HepG2 (cell line): ENCODE results near the gene RNF40. TPM values are rescaled to one million over a fixed set of nuclear protein-coding genes. Genes with fewer than 3 reads are reported as not detected.

Experiments used
- CEBPB ChIP-seq: IDR thresholded peaks from 2 replicates; pipeline ENCODE4 v1.6.1; 2011; ENCODE audit warnings: low read depth, low read length, improper control_type of control experiment, borderline replicate concordance
- CREB3 ChIP-seq: sonication (generic); formaldehyde crosslinking; IDR thresholded peaks from 2 replicates; pipeline ENCODE4 v1.5.0; 2020; ENCODE audit warnings: missing genetic modification reagents
- E2F5 ChIP-seq: sonication (generic); formaldehyde crosslinking; conservative IDR thresholded peaks from 2 replicates; pipeline ENCODE4 v1.4.0; 2020; ENCODE audit warnings: missing genetic modification reagents
- ELF3 ChIP-seq: IDR thresholded peaks from 2 replicates; pipeline ENCODE4 v1.6.1; 2016; ENCODE audit warnings: missing genetic modification reagents, missing compliant biosample characterization
- HNRNPK ChIP-seq: fragments of 200-400 bp; formaldehyde crosslinking; IDR thresholded peaks from 2 replicates; pipeline ENCODE4 v1.6.1; 2018; ENCODE audit warnings: low read length, low read depth, moderate library complexity, mild to moderate bottlenecking; ENCODE audit not compliant: poor library complexity, severe bottlenecking
- KAT2B ChIP-seq: fragments of 150-350 bp; IDR thresholded peaks from 2 replicates; pipeline ENCODE4 v1.6.1; 2014; ENCODE audit warnings: low read depth, low read length, borderline replicate concordance
- KLF6 ChIP-seq: IDR thresholded peaks from 2 replicates; pipeline ENCODE4 v1.8.0; 2016; ENCODE audit warnings: missing biosample characterization, missing genetic modification reagents
- MEIS1 ChIP-seq: sonication (generic); formaldehyde crosslinking; IDR thresholded peaks from 2 replicates; pipeline ENCODE4 v1.9.0; 2021; ENCODE audit warnings: mild to moderate bottlenecking, missing genetic modification reagents, moderate library complexity, borderline replicate concordance
- MTERF4 ChIP-seq: sonication (generic); formaldehyde crosslinking; IDR thresholded peaks from 2 replicates; pipeline ENCODE4 v1.8.0; 2023; ENCODE audit warnings: mild to moderate bottlenecking, missing genetic modification reagents
- NFKBIZ ChIP-seq: IDR thresholded peaks from 2 replicates; pipeline ENCODE4 v1.6.1; 2018; ENCODE audit warnings: missing genetic modification reagents, missing compliant biosample characterization
- PRDM10 ChIP-seq: sonication (generic); formaldehyde crosslinking; IDR thresholded peaks from 2 replicates; pipeline ENCODE4 v1.4.0; 2020; ENCODE audit warnings: low read depth, missing genetic modification reagents
- SIN3A ChIP-seq: IDR thresholded peaks from 2 replicates; pipeline ENCODE4 v1.6.1; 2011; ENCODE audit warnings: low read depth, mild to moderate bottlenecking, control low read depth, low read length, borderline replicate concordance
- SNAPC2 ChIP-seq: sonication (generic); formaldehyde crosslinking; IDR thresholded peaks from 2 replicates; pipeline ENCODE4 v1.8.1; 2022; ENCODE audit warnings: mild to moderate bottlenecking, missing genetic modification reagents
- SOX5 ChIP-seq: IDR thresholded peaks from 2 replicates; pipeline ENCODE4 v1.6.1; 2016; ENCODE audit warnings: borderline replicate concordance
- TBP ChIP-seq: sonication (generic); formaldehyde crosslinking; IDR thresholded peaks from 2 replicates; pipeline ENCODE4 v1.5.0; 2020; ENCODE audit warnings: missing genetic modification reagents
- ZBTB21 ChIP-seq: sonication (generic); formaldehyde crosslinking; IDR thresholded peaks from 2 replicates; pipeline ENCODE4 v1.4.0; 2020; ENCODE audit warnings: missing genetic modification reagents
- ZNF225 ChIP-seq: sonication (generic); formaldehyde crosslinking; IDR thresholded peaks from 2 replicates; pipeline ENCODE4 v1.4.0; 2020; ENCODE audit warnings: mild to moderate bottlenecking, missing genetic modification reagents
- ZNF326 ChIP-seq: sonication (generic); formaldehyde crosslinking; IDR thresholded peaks from 2 replicates; pipeline ENCODE4 v1.4.0; 2020; ENCODE audit warnings: missing genetic modification reagents, borderline replicate concordance
- ZNF775 ChIP-seq: sonication (generic); formaldehyde crosslinking; IDR thresholded peaks from 2 replicates; pipeline ENCODE4 v1.4.0; 2020; ENCODE audit warnings: missing genetic modification reagents, mild to moderate bottlenecking, moderate library complexity, borderline replicate concordance
- ZNF780A ChIP-seq: sonication (generic); formaldehyde crosslinking; IDR thresholded peaks from 2 replicates; pipeline ENCODE4 v1.8.0; 2022; ENCODE audit warnings: mild to moderate bottlenecking, missing genetic modification reagents, moderate library complexity
- ZNF784 ChIP-seq: sonication (generic); formaldehyde crosslinking; IDR thresholded peaks from 2 replicates; pipeline ENCODE4 v1.5.1; 2020; ENCODE audit warnings: missing genetic modification reagents, mild to moderate bottlenecking, borderline replicate concordance
- polyA plus RNA-seq, 8 experiments: library from polyadenylated mRNA; depleted of rRNA in 3 of 8; stranded (reverse) in 7 of 8; unstranded in 1 of 8; fragments of >200 nt; fragmentation: Illumina TruSeq in 4 of 8; extraction: Trizol in 4 of 8; gene quantifications; 2 replicates each; pipeline versions ENCODE4 v1.2.1 to v1.2.3, GENCODE V29; 2011 to 2016; ENCODE audit warnings: low read depth in 4 of 8, missing spikeins in 1 of 8, mixed read lengths in 1 of 8; ENCODE audit not compliant: insufficient read depth in 1 of 8
- total RNA-seq, 5 experiments: library from RNA; depleted of rRNA; stranded (reverse); fragments of >200 nt; fragmentation: Illumina TruSeq; extraction: Trizol; gene quantifications; 2 replicates each; pipeline ENCODE4 v1.2.3, GENCODE V29; 2016; ENCODE audit warnings: low read depth in 1 of 5

Gene RNF40
- total and polyA plus RNA-seq, 2 of the 13 experiments (the other 11 are each of a cell fraction or from before 2014, with no cell fraction given), result 84.0 to 85.6 TPM

GRCh38 chr16:30761928-30762902 is at the start of gene RNF40, which contains the start of gene CFAP119 (continued):
- no peak for TF ChIP-seq KLF6 (CRISPR knock-in tag)
- no peak; the same call in 1 of the 2 replicates for TF ChIP-seq MTERF4 (CRISPR knock-in tag)
- peak; percentile 33 for TF ChIP-seq HNRNPK
- no peak; the same call in 1 of the 2 replicates for TF ChIP-seq ZNF780A (CRISPR knock-in tag)
- no peak for TF ChIP-seq ZNF784 (CRISPR knock-in tag)
- peak; percentile 47; the same call in 1 of the 2 replicates for TF ChIP-seq ZNF775 (CRISPR knock-in tag)
- TF ChIP-seq ZBTB21 (CRISPR knock-in tag), result peak; percentile 92
- TF ChIP-seq CREB3 (CRISPR knock-in tag), result 0 out of 2 replicates have a peak, but pooled peaks have one; percentile 47
- TF ChIP-seq PRDM10 (CRISPR knock-in tag), result peak; percentile 31; the same call in 1 of the 2 replicates
- TF ChIP-seq SIN3A, result peak; percentile 99
- no peak for TF ChIP-seq KAT2B
- TF ChIP-seq E2F5 (CRISPR knock-in tag), result peak; percentile 25; the same call in 1 of the 2 replicates
- peak; percentile 55; the same call in 1 of the 2 replicates for TF ChIP-seq ELF3 (CRISPR knock-in tag)
- no peak for TF ChIP-seq ZNF326 (CRISPR knock-in tag)
- TF ChIP-seq CEBPB, result peak; percentile 88
- TF ChIP-seq TBP (CRISPR knock-in tag), result 0 out of 2 replicates have a peak, but pooled peaks have one; percentile 87
- peak; percentile 74; the same call in 1 of the 2 replicates for TF ChIP-seq SNAPC2 (CRISPR knock-in tag)
- TF ChIP-seq NFKBIZ, result peak; percentile 36; the same call in 1 of the 2 replicates
- TF ChIP-seq MEIS1 (CRISPR knock-in tag), result peak; percentile 85; the same call in 1 of the 2 replicates
- peak; percentile 54; the same call in 1 of the 2 replicates for TF ChIP-seq ZNF225 (CRISPR knock-in tag)
- no peak for TF ChIP-seq SOX5 (CRISPR knock-in tag)
